MM.1S (cell line): Measurements from ENCODE around the gene KLC1.

Source experiments
- DNase-seq: peaks from one replicate; pipeline ENCODE4 v3.0.0-alpha.2; 2015
- H2AFZ ChIP-seq: fragments of 300-600 bp; sonication (generic); 2 replicates; pipeline ENCODE4 v1.6.0; 2016; ENCODE audit warnings: antibody characterized with exemption, low read length
- H3F3A ChIP-seq: fragments of 300-600 bp; sonication (generic); 2 replicates; pipeline ENCODE4 v1.6.1; 2016; ENCODE audit warnings: mild to moderate bottlenecking, antibody characterized with exemption, low read length, moderate library complexity, mixed read lengths; ENCODE audit not compliant: insufficient read depth
- H3K27ac ChIP-seq: fragments of 300-600 bp; sonication (generic); 2 replicates; pipeline ENCODE4 v1.5.1; 2016; ENCODE audit warnings: mild to moderate bottlenecking, low read length
- H3K27me3 ChIP-seq: fragments of 300-600 bp; sonication (generic); replicated peaks from 2 replicates; pipeline ENCODE4 v1.6.0; 2016; ENCODE audit warnings: low read length; ENCODE audit not compliant: insufficient read depth
- H3K36me3 ChIP-seq: fragments of 300-600 bp; sonication (generic); replicated peaks from 2 replicates; pipeline ENCODE4 v1.6.1; 2016; ENCODE audit warnings: mild to moderate bottlenecking, low read length, mixed read lengths; ENCODE audit not compliant: insufficient read depth
- H3K4me1 ChIP-seq: fragments of 300-600 bp; sonication (generic); 2 replicates; pipeline ENCODE4 v1.6.1; 2016; ENCODE audit warnings: low read length, mixed read lengths
- H3K4me2 ChIP-seq: fragments of 300-600 bp; sonication (generic); 2 replicates; pipeline ENCODE4 v1.6.0; 2016; ENCODE audit warnings: low read depth, low read length
- H3K4me3 ChIP-seq: fragments of 300-600 bp; sonication (generic); 2 replicates; pipeline ENCODE4 v1.5.1; 2016; ENCODE audit warnings: low read length, mixed read lengths
- H3K79me2 ChIP-seq: fragments of 300-600 bp; sonication (generic); 2 replicates; pipeline ENCODE4 v1.6.1; 2016; ENCODE audit warnings: mixed run types, low read length, mixed read lengths
- H3K9ac ChIP-seq: fragments of 300-600 bp; sonication (generic); 2 replicates; pipeline ENCODE4 v1.6.1; 2016; ENCODE audit warnings: low read length, mixed read lengths
- H3K9me2 ChIP-seq: fragments of 300-600 bp; sonication (generic); replicated peaks from 2 replicates; pipeline ENCODE4 v1.6.1; 2016; ENCODE audit warnings: mild to moderate bottlenecking, low read length, mixed read lengths; ENCODE audit not compliant: insufficient read depth
- H3K9me3 ChIP-seq: fragments of 300-600 bp; sonication (generic); replicated peaks from 2 replicates; pipeline ENCODE4 v1.6.1; 2016; ENCODE audit warnings: mild to moderate bottlenecking, low read length, mixed read lengths; ENCODE audit not compliant: insufficient read depth
- H4K20me1 ChIP-seq: fragments of 300-600 bp; sonication (generic); 2 replicates; pipeline ENCODE4 v1.6.1; 2016; ENCODE audit warnings: mild to moderate bottlenecking, low read length, moderate library complexity, mixed read lengths; ENCODE audit not compliant: insufficient read depth
- CTCF ChIP-seq: fragments of 300-600 bp; sonication (generic); IDR thresholded peaks from 2 replicates; pipeline ENCODE4 v1.5.1; 2016; ENCODE audit warnings: antibody characterized with exemption, low read length, mixed read lengths
- EZH2 ChIP-seq: fragments of 300-600 bp; sonication (generic); optimal IDR thresholded peaks from 2 replicates; pipeline ENCODE3; 2017; ENCODE audit warnings: low read depth, mild to moderate bottlenecking, antibody characterized with exemption, low read length, mixed read lengths
- EZH2phosphoT487 ChIP-seq: fragments of 300-600 bp; sonication (generic); IDR thresholded peaks from 2 replicates; pipeline ENCODE4 v1.6.1; 2018; ENCODE audit warnings: antibody characterized with exemption, low read length

Gene KLC1

GRCh38 chr14:103726474-103726873 lies 97.5 kb downstream of the KLC1 start:
- Histone ChIP-seq H3K4me1 (no peaks in the 10 kb centered on the region), H3K27me3 (no peaks in the 10 kb centered on the region), H3K4me2 (no peak overlapping the region), H2AFZ (no peak overlapping the region), H3K4me3 (no peak overlapping the region), H3F3A (no peaks in the 10 kb centered on the region), H3K27ac (no peak overlapping the region), H3K79me2 (no peaks in the 10 kb centered on the region), H3K9ac (no peak overlapping the region), H3K36me3 (no peaks in the 10 kb centered on the region), H3K9me2 (no peaks in the 10 kb centered on the region), H3K9me3 (no peaks in the 10 kb centered on the region), H4K20me1 (no peaks in the 10 kb centered on the region)
- DNase-seq: no peak
- TF ChIP-seq EZH2phosphoT487: no peak
- TF ChIP-seq CTCF: no peak
- no peak for TF ChIP-seq EZH2

- H3K9me2 ChIP-seq: no peaks in the 10 kb centered on the region
- no peaks in the 10 kb centered on the region for H3K79me2 ChIP-seq
- no peak overlapping the region for H2AFZ ChIP-seq
- DNase-seq: no peak
- TF ChIP-seq EZH2: no peak
- H3K36me3 ChIP-seq: no peaks in the 10 kb centered on the region
- no peaks in the 10 kb centered on the region for H3F3A ChIP-seq
- no peaks in the 10 kb centered on the region for H3K4me1 ChIP-seq
- no peaks in the 10 kb centered on the region for H4K20me1 ChIP-seq
- H3K4me2 ChIP-seq: no peak overlapping the region
- H3K9ac ChIP-seq: no peak overlapping the region
- H3K9me3 ChIP-seq: no peaks in the 10 kb centered on the region
- no peak overlapping the region for H3K4me3 ChIP-seq
- H3K27me3 ChIP-seq: no peaks in the 10 kb centered on the region
- no peak overlapping the region for H3K27ac ChIP-seq
These were observed 98.4 kb downstream of the KLC1 start for GRCh38 chr14:103727313-103727980.

- no peaks in the 10 kb centered on the region for H3K36me3 ChIP-seq
- TF ChIP-seq EZH2 (no peak), EZH2phosphoT487 (no peak), CTCF (no peak)
- no peaks in the 10 kb centered on the region for H3K27me3 ChIP-seq
These were observed 99.1 kb downstream of the KLC1 start for GRCh38 chr14:103728141-103728540.

DNA sequence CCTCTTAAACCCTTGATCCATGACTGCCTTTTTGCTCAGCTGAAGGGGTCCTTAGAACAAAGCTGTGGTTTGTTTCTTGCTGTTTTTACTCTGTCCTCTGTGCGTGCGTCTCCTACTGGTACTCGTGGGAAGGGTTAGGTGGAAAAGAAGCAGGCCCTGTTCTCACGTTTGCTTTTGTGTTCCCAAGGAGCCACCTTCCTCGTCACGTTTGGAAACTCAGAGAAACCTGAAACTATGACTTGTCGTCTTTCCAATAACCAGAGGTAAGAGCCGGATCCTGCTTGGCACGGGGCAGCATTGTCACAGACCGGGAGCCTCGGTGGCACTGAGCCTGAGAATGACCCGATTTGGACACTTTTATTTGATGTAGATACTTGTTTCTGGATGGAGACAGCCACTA lies 99.7 kb downstream of the KLC1 start:
- Histone ChIP-seq H3K9me2 (no peaks in the 10 kb centered on the region), H3K27me3 (no peaks in the 10 kb centered on the region), H3K9ac (no peak overlapping the region), H3K4me1 (no peaks in the 10 kb centered on the region), H3K36me3 (no peaks in the 10 kb centered on the region), H2AFZ (no peak overlapping the region), H3F3A (no peaks in the 10 kb centered on the region), H3K4me2 (no peak overlapping the region), H3K4me3 (no peak overlapping the region), H3K27ac (no peak overlapping the region), H3K79me2 (no peaks in the 10 kb centered on the region), H4K20me1 (no peaks in the 10 kb centered on the region), H3K9me3 (no peaks in the 10 kb centered on the region)
- no peak for DNase-seq
- TF ChIP-seq EZH2 (no peak), EZH2phosphoT487 (no peak), CTCF (no peak)

More at GRCh38 chr14:103728141-103728540, 99.1 kb downstream of the KLC1 start:
- H3K9me2 ChIP-seq: no peaks in the 10 kb centered on the region
- no peaks in the 10 kb centered on the region for H3F3A ChIP-seq
- H3K79me2 ChIP-seq: no peaks in the 10 kb centered on the region
- no peaks in the 10 kb centered on the region for H3K9me3 ChIP-seq
- H2AFZ ChIP-seq: no peak overlapping the region
- no peaks in the 10 kb centered on the region for H4K20me1 ChIP-seq
- no peak for DNase-seq
- no peak overlapping the region for H3K27ac ChIP-seq
- no peak overlapping the region for H3K4me3 ChIP-seq
- H3K4me2 ChIP-seq: no peak overlapping the region
- no peaks in the 10 kb centered on the region for H3K4me1 ChIP-seq
- H3K9ac ChIP-seq: no peak overlapping the region
